ENCODE results near the gene UNC13A. TPM values are rescaled to one million over a fixed set of nuclear protein-coding genes. Genes with fewer than 3 reads are reported as not detected.

The UNC13A gene
- total RNA-seq, 1 experiment from 2014 or later: 22.2 TPM

GRCh38 chr19:17602217-17602616 is 85.9 kb downstream of the UNC13A start:
- H2BK120ac ChIP-seq (ENCODE audit: low read depth, low read length, poor library complexity, severe bottlenecking): no peak overlapping the region
- H2AFZ ChIP-seq (ENCODE audit: low read length): no peak overlapping the region
- Mint-ChIP-seq H3K4me3 (no peak overlapping the region), H3K27ac (no peak overlapping the region), H3K27me3 (ENCODE audit: low read depth) (peaks cover 22% of the 10 kb centered on the region), H3K4me1 (peaks cover 35 to 42% of the 10 kb centered on the region in 2 experiments), H3K9me3 (no peaks in the 10 kb centered on the region; a peak in 1 of 5 replicates), H3K36me3 (ENCODE audit: insufficient read depth in 1 of 3, low read depth in 3 of 3) (no peaks in the 10 kb centered on the region; a peak in 1 of 7 replicates)
- H3K9ac ChIP-seq (ENCODE audit: extremely low read depth, insufficient read length, low read length): no peak overlapping the region
- no peak overlapping the region for H3K27ac ChIP-seq (ENCODE audit: insufficient read length, low read depth, low read length)
- H2BK5ac ChIP-seq (ENCODE audit: insufficient read length, low read length): no peak overlapping the region
- no peak overlapping the region for H2AK5ac ChIP-seq (ENCODE audit: insufficient read length, low read length)
- no peaks in the 10 kb centered on the region for H3K79me2 ChIP-seq (ENCODE audit: insufficient read depth, low read length)
- H4K91ac ChIP-seq (ENCODE audit: insufficient read length, low read depth, low read length): no peak overlapping the region
- no peak overlapping the region for H3K14ac ChIP-seq (ENCODE audit: insufficient read depth, low read length)
- no peak overlapping the region for H4K8ac ChIP-seq (replicated peaks; ENCODE audit: insufficient read length, low read depth, low read length)
- no peak overlapping the region for H3K18ac ChIP-seq (ENCODE audit: insufficient read length, low read depth, low read length)
- no peak overlapping the region for H3K23ac ChIP-seq (ENCODE audit: insufficient read length, low read depth, low read length)
- H3K4ac ChIP-seq (ENCODE audit: low read depth, low read length): no peak overlapping the region
- H2BK15ac ChIP-seq (ENCODE audit: low read depth, low read length): no peak overlapping the region
- no peaks in the 10 kb centered on the region for H3K27me3 ChIP-seq (ENCODE audit: insufficient read depth, low read length)
- no peak for TF ChIP-seq CTCF (conservative IDR thresholded peaks at IDR 0.05)
- no peak overlapping the region for H3K4me2 ChIP-seq (ENCODE audit: insufficient read depth, insufficient read length, low read length)
- H4K20me1 ChIP-seq (ENCODE audit: control insufficient read depth, insufficient read depth, insufficient read length): no peaks in the 10 kb centered on the region
- no peak for DNase-seq
- H2BK20ac ChIP-seq (ENCODE audit: low read depth, low read length, poor library complexity, severe bottlenecking): no peak overlapping the region
- no peaks in the 10 kb centered on the region for H3K23me2 ChIP-seq (ENCODE audit: insufficient read length, low read depth, low read length, poor library complexity, severe bottlenecking)
- no peaks in the 10 kb centered on the region; the same call in 1 of the 2 replicates for H3K4me1 ChIP-seq (ENCODE audit: insufficient read depth, low read length)
- no peak overlapping the region for H2BK12ac ChIP-seq (ENCODE audit: insufficient read length, low read depth, low read length)
- H3K9me3 ChIP-seq (ENCODE audit: control insufficient read depth, low read depth, low read length): no peaks in the 10 kb centered on the region
- no peak overlapping the region for H3T11ph ChIP-seq (ENCODE audit: low read length)
- H3K79me1 ChIP-seq (ENCODE audit: insufficient read depth, low read depth, low read length, poor library complexity, severe bottlenecking): no peaks in the 10 kb centered on the region
- no CpG with 5 or more reads among the region's 8 CpGs for WGBS (ENCODE audit: extremely low coverage, insufficient read length, low lambda C conversion rate)
- no peak overlapping the region for H3K56ac ChIP-seq (ENCODE audit: insufficient read length, low read depth, low read length)
- no peak overlapping the region for H4K5ac ChIP-seq (ENCODE audit: insufficient read length, low read depth, low read length)

Data from H9 (cell line).